ENCODE data around the gene TTC38.

The TTC38 gene

GRCh38 chr22:46273432-46274148 is 5.8 kb downstream of the TTC38 start:
- no peak overlapping the region for H3K4me3 ChIP-seq (ENCODE audit: low read depth, low read length)
- DNase-seq (ENCODE audit: low read depth, low spot score): no peak
- no peak for TF ChIP-seq CTCF (IDR thresholded peaks at IDR 0.05; ENCODE audit: insufficient read depth, low read length, missing control alignments)
- ChIA-PET POLR2A (no interaction called here), CTCF (interaction anchor here (1.1 kb wide), 1 partner anchor 151 kb away, joined by 3 read pairs; no protein-coding TSS in a partner anchor)

GRCh38 chr22:46274381-46274780 is 6.6 kb downstream of the TTC38 start:
- CTCF ChIA-PET: interaction anchor here (1.1 kb wide), 1 partner anchor 152 kb away, joined by 3 read pairs; no protein-coding TSS in a partner anchor
- no peak for DNase-seq (ENCODE audit: low read depth, low spot score)
- POLR2A ChIA-PET: no interaction called here
- TF ChIP-seq CTCF (IDR thresholded peaks at IDR 0.05; ENCODE audit: insufficient read depth, low read length, missing control alignments): no peak
- no peak overlapping the region for H3K4me3 ChIP-seq (ENCODE audit: low read depth, low read length)

- H3K4me3 ChIP-seq (ENCODE audit: low read depth, low read length): no peak overlapping the region
- no peak for DNase-seq (ENCODE audit: low read depth, low spot score)
- TF ChIP-seq CTCF (IDR thresholded peaks at IDR 0.05; ENCODE audit: insufficient read depth, low read length, missing control alignments): no peak
- ChIA-PET POLR2A (no interaction called here), CTCF (interaction anchor here (1.1 kb wide), 1 partner anchor 24 kb away, joined by 3 read pairs; no protein-coding TSS in a partner anchor)
Observed at GRCh38 chr22:46275455-46276122, 7.8 kb downstream of the TTC38 start.

- no peak overlapping the region for H3K4me3 ChIP-seq (ENCODE audit: low read depth, low read length)
- DNase-seq (ENCODE audit: low read depth, low spot score): no peak
- ChIA-PET CTCF (interaction anchor here (1.1 kb wide), 1 partner anchor 160 kb away, joined by 3 read pairs; no protein-coding TSS in a partner anchor), POLR2A (interaction anchor here (0.8 to 1.4 kb wide), 2 partner anchors 26 to 63 kb away, joined by 3 read pairs; no protein-coding TSS in a partner anchor)
- TF ChIP-seq CTCF (IDR thresholded peaks at IDR 0.05; ENCODE audit: insufficient read depth, low read length, missing control alignments): no peak
Observed at GRCh38 chr22:46276563-46276962, 8.8 kb downstream of the TTC38 start.

- TF ChIP-seq CTCF (IDR thresholded peaks at IDR 0.05; ENCODE audit: insufficient read depth, low read length, missing control alignments): no peak
- ChIA-PET CTCF (interaction anchor here (2.2 kb wide), 1 partner anchor 11 kb away, joined by 9 read pairs; the partner anchor contains the start of gene TTC38), POLR2A (interaction anchor here (0.8 kb wide), 1 partner anchor 10 kb away, joined by 3 read pairs; no protein-coding TSS in a partner anchor)
- no peak overlapping the region for H3K4me3 ChIP-seq (ENCODE audit: low read depth, low read length)
- no peak for DNase-seq (ENCODE audit: low read depth, low spot score)
Observed at GRCh38 chr22:46278656-46279645, 11.1 kb downstream of the TTC38 start.

All from AG04449 (cell line).